ENCODE measurements around the gene TVP23C.
"Not testable (repeated sequence)": the region's sequence is repeated elsewhere in the genome, so short reads cannot be mapped to it uniquely, and the experiment has no call there.

The TVP23C gene

GRCh38 chr17:15563375-15563857, at the start of gene TVP23C:
Gene TVP23C (minus strand): TSS chr17:15563483. CDS start chr17:15563448, 35 bp downstream.
- peak; percentile 38 for DNase-seq (ENCODE audit: low read depth)

- DNase-seq (ENCODE audit: low read depth) = not testable (repeated sequence)
Observed at GRCh38 chr17:15592960-15593359, 29.7 kb upstream of the TVP23C start.

DNA sequence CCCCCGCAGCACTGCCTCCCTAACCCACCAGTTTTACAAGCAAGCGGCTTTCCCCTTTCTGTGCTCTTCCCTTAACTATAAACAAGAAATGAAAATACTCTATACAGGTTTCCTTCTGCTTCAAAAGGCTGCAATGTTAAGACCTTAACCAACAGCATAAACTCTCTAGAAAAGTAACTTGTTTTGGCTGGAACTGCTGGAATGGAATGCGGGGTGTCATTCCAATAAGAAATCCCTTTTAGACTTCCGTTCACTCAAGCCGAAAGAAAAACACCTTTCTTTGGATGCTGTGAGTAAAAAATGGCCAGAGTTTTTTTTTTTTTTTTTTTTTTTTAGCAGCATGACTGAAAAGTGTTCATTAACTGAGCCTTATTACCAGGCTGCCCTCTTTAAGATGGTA, 28.7 kb upstream of the TVP23C start:
- DNase-seq (ENCODE audit: low read depth) = not testable (repeated sequence)

- DNase-seq (ENCODE audit: low read depth) = not testable (repeated sequence)
Observed at GRCh38 chr17:15590844-15591243, 27.6 kb upstream of the TVP23C start.

- DNase-seq (ENCODE audit: low read depth) = not testable (repeated sequence)
Observed at GRCh38 chr17:15589544-15590536, 26.6 kb upstream of the TVP23C start.

GRCh38 chr17:15588017-15588416, 24.7 kb upstream of the TVP23C start:
- not testable (repeated sequence) for DNase-seq (ENCODE audit: low read depth)

DNA sequence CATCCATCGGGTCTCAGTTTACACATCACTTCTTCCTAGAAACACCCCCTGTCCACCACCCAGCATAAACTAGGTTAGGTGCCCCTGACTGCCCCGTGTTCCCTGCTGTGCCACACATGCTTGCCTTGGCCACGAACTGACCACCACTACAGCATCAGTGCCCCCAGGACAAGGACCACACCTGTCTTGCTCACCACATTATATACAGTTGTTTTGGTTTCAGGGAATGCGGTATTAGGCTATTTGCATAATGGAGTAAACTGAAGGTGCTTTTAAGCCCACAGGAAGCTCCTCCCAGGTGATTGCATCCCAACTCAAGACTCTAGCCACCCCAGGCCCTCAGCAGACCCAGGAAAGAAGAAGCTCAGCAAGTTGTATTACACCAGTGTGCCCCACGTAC, 20.0 kb upstream of the TVP23C start:
- DNase-seq (ENCODE audit: low read depth) = not testable (repeated sequence)

DNA sequence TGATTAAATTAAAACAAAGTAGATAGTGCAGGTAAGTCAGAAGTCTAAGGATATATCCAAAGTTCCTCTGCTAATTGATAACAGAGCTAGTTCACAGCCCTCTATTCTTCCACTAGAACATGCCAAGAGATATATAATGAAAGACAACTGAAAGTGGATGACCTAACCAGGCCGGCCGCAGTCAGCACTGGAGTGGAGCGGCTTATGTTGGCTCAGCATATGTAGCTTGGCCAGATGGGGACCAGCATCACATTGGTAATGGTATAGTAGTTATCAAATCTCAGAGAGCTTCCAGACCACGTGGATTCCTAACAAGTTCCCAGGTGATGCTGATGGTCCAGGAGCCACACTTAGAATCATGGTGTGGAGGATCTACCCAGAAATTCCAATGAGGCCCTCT, 18.2 kb upstream of the TVP23C start:
- DNase-seq (ENCODE audit: low read depth) = not testable (repeated sequence)

GRCh38 chr17:15576848-15577247, 13.6 kb upstream of the TVP23C start:
- DNase-seq (ENCODE audit: low read depth) = not testable (repeated sequence)

DNA sequence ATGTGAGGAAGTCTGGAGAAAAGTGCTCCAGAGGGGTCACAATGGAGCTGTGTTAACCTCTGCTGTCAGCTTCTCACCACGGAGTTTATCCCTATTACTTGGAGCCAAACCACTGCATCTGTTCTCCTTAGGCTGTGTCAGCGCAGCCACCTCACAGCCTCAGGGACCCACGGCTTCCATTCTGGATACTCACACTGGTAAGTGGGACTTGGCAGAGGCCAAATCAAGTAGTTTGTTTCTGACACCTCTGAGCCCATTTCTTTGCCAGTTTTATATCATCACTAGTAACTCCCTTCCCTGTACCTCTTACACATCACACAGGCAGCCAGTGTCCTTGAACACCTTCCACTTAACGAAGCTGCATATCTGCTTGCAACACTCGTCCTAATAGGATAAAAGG, 11.4 kb upstream of the TVP23C start:
- DNase-seq (ENCODE audit: low read depth) = not testable (repeated sequence)

DNA sequence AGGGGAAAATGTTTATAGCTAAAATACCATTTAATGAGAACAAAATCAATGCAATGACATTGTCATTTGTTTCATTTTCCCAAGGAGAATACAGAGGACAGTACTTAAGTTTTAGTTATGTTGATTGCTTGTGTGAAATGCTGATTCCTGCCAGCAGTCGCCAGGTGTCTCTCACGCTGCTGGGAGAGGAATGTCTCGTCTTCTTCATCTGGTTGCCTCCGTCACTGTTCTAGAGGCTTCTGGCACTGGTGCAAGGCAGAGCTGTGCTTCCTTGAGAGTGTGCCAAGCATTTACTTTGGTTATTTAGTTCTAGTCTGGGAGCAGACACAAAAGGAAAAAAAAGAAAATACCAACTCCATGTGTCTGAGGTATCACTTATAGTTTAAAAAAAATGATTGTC, 10.6 kb upstream of the TVP23C start:
- not testable (repeated sequence) for DNase-seq (ENCODE audit: low read depth)

- not testable (repeated sequence) for DNase-seq (ENCODE audit: low read depth)
Observed at GRCh38 chr17:15562613-15563374, 489 bp downstream of the TVP23C start.

- DNase-seq (ENCODE audit: low read depth) = not testable (repeated sequence)
Observed at GRCh38 chr17:15561439-15561838, 1.8 kb downstream of the TVP23C start.

DNA sequence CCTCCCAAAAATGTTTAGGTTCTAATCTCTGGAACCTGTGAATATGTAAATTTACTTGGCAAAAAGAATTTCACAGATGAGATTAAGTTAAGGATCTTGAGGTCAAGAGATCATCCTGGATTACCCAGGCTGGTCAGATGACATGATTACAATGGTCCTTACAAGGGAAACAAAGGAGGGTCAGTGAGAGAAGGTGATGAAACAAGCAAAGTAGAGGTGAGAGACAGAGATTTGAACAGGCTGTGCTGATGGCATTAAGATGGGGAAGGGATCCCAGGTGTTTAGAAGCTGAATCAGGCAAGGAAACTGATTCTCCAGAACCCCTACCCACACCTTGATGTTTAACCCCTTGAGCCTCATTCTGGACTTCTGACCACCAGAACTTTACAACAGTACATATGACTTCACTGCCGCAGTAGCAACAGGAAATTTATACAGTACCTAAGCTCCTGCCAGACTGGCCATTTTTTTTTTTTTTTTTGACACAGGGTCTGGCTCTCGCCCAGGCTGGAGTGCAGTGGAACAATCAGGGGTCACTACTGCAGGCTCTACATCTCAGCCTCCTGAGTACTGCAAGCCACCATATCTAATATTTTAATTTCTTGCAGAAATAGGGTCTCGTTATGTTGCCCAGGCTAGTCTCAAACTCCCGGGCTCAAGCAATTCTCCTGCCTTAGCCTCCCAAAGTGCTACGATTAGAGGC, 4.7 kb downstream of the TVP23C start:
- not testable (repeated sequence) for DNase-seq (ENCODE audit: low read depth)

- not testable (repeated sequence) for DNase-seq (ENCODE audit: low read depth)
Observed at GRCh38 chr17:15557334-15557832, 5.9 kb downstream of the TVP23C start.

- not testable (repeated sequence) for DNase-seq (ENCODE audit: low read depth)
Observed at GRCh38 chr17:15552932-15553331, 10.4 kb downstream of the TVP23C start.

GRCh38 chr17:15549552-15549951, 13.7 kb downstream of the TVP23C start:
- DNase-seq (ENCODE audit: low read depth) = not testable (repeated sequence)

- DNase-seq (ENCODE audit: low read depth) = not testable (repeated sequence)
Observed at GRCh38 chr17:15546604-15547003, 16.7 kb downstream of the TVP23C start.

DNA sequence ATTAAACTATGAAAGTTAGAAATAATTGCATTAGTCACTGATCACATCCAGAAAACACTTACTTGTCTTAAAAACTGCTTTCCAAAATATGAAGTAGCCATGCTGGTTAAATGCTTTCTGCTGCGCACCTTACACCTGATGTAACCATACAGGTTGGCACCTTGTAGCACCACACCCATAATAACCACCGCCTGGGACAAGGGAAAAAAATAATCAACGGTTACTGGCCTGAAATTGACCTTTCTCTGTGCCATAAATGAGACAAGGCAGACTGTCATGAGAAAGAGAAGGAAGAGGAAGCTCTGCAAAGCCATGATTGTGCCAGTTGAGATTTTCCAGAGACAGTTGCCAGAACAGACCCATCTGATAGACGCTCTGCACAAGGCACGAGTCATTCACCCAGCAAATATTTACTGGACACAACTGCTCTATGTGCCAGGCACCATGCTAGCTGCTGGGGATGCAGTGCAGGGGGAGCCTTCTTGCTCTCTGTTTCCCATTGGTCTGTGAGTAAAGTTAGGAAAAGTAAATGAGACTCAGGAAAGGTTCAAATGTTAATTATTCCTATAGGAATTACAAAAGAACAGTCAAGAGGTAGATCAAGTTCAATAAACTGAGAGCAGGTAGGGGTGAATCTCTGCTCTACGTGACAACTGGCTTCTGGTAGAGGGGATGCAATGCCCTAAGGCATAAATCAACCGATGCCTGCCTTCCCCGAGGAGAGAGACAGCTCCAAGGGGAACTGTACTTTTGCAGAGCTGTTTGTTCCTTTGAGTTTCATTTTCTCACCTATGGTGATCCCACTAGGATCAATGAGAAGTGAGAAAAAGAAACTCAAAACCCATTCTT, 22.7 kb downstream of the TVP23C start:
- not testable (repeated sequence) for DNase-seq (ENCODE audit: low read depth)

GRCh38 chr17:15533122-15533521, 30.2 kb downstream of the TVP23C start:
- DNase-seq (ENCODE audit: low read depth) = not testable (repeated sequence)

All from stimulated activated CD8-positive, alpha-beta memory T cell treated with anti-CD3 and anti-CD28 coated beads, Interleukin-15, amount 100 ng/mL, for 1 hour (primary cell).